ENCODE results near the gene CDK11A.

Gene CDK11A

GRCh38 chr1:1683104-1683905, 40.9 kb downstream of the CDK11A start:
- Histone ChIP-seq H3K9me3 (ENCODE audit: insufficient read depth, low read depth, low read length) (no peaks in the 10 kb centered on the region), H3K79me2 (ENCODE audit: control insufficient read depth, insufficient read depth, low read length, poor library complexity) (peaks cover 5% of the 10 kb centered on the region), H3K36me3 (ENCODE audit: control insufficient read depth in 1 of 2, insufficient read depth in 2 of 2, low read length in 2 of 2) (peaks cover 6 to 10% of the 10 kb centered on the region in 2 experiments), H3K18ac (ENCODE audit: low read length) (no peak overlapping the region), H3K14ac (ENCODE audit: low read length) (no peak overlapping the region), H3K4ac (ENCODE audit: low read depth, low read length) (peak overlapping the region; percentile 58), H3K4me3 (ENCODE audit: low read depth, low read length) (no peak overlapping the region), H4K8ac (ENCODE audit: low read depth, low read length) (no peak overlapping the region), H3K27me3 (ENCODE audit: insufficient read depth, low read length) (no peaks in the 10 kb centered on the region), H4K91ac (ENCODE audit: low read depth, low read length) (no peak overlapping the region), H3K4me2 (ENCODE audit: low read length) (no peak overlapping the region), H3K79me1 (ENCODE audit: low read length) (no peaks in the 10 kb centered on the region), H2BK120ac (ENCODE audit: insufficient read depth, low read length, poor library complexity) (no peak overlapping the region), H4K12ac (ENCODE audit: low read depth, low read length) (no peak overlapping the region), H3K9ac (ENCODE audit: low read length) (no peak overlapping the region), H3K27ac (ENCODE audit: low read depth, low read length) (no peak overlapping the region), H2AK5ac (ENCODE audit: low read length) (no peak overlapping the region), H3K23ac (ENCODE audit: low read length) (no peak overlapping the region), H3K4me1 (ENCODE audit: control insufficient read depth in 1 of 2, insufficient read depth in 2 of 2, low read length in 2 of 2) (no peaks in the 10 kb centered on the region), H2BK12ac (ENCODE audit: low read length) (no peak overlapping the region), H2BK5ac (ENCODE audit: low read depth, low read length, poor library complexity) (no peak overlapping the region), H2AFZ (ENCODE audit: insufficient read depth, low read length, poor library complexity) (no peak overlapping the region)
- no CpG with 5 or more reads among the region's 26 CpGs for WGBS (ENCODE audit: extremely low coverage, insufficient coverage, insufficient read length)
- DNase-seq, result no peak

DNA sequence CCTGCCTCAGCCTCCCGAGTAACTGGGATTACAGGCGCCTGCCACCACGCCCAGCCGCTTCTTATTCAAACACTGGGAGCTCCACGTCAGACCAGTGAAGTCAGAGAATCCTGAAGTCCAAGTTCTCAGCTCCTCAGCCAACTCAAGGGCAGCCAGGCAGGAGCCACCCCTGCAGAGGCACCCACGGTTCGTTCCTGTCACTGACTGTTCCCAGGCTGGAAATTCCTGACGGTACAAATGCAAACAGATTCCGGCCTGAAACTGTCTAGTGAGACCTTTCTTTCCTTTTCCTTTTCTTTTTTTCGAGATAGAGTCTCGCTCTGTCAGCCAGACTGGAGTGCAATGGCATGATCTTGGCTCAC, 43.3 kb downstream of the CDK11A start:
- Histone ChIP-seq H3K27ac (ENCODE audit: low read depth, low read length) (no peak overlapping the region), H2AK5ac (ENCODE audit: low read length) (no peak overlapping the region), H3K14ac (ENCODE audit: low read length) (no peak overlapping the region), H3K9ac (ENCODE audit: low read length) (no peak overlapping the region), H2BK5ac (ENCODE audit: low read depth, low read length, poor library complexity) (no peak overlapping the region), H3K4me1 (ENCODE audit: control insufficient read depth in 1 of 2, insufficient read depth in 2 of 2, low read length in 2 of 2) (no peaks in the 10 kb centered on the region), H3K23ac (ENCODE audit: low read length) (no peak overlapping the region), H4K91ac (ENCODE audit: low read depth, low read length) (no peak overlapping the region), H3K36me3 (ENCODE audit: control insufficient read depth in 1 of 2, insufficient read depth in 2 of 2, low read length in 2 of 2) (peaks cover 6% of the 10 kb centered on the region in 2 experiments), H3K18ac (ENCODE audit: low read length) (no peak overlapping the region), H3K4me3 (ENCODE audit: low read depth, low read length) (no peak overlapping the region), H4K8ac (ENCODE audit: low read depth, low read length) (no peak overlapping the region), H3K4ac (ENCODE audit: low read depth, low read length) (no peak overlapping the region), H3K9me3 (ENCODE audit: insufficient read depth, low read depth, low read length) (no peaks in the 10 kb centered on the region), H2AFZ (ENCODE audit: insufficient read depth, low read length, poor library complexity) (no peak overlapping the region), H3K79me1 (ENCODE audit: low read length) (no peaks in the 10 kb centered on the region), H2BK12ac (ENCODE audit: low read length) (no peak overlapping the region), H3K4me2 (ENCODE audit: low read length) (no peak overlapping the region), H3K79me2 (ENCODE audit: control insufficient read depth, insufficient read depth, low read length, poor library complexity) (peaks cover 2% of the 10 kb centered on the region), H4K12ac (ENCODE audit: low read depth, low read length) (no peak overlapping the region), H2BK120ac (ENCODE audit: insufficient read depth, low read length, poor library complexity) (no peak overlapping the region), H3K27me3 (ENCODE audit: insufficient read depth, low read length) (no peaks in the 10 kb centered on the region)
- no peak for DNase-seq
- WGBS (ENCODE audit: extremely low coverage, insufficient coverage, insufficient read length), result no CpG with 5 or more reads among the region's 11 CpGs

DNA sequence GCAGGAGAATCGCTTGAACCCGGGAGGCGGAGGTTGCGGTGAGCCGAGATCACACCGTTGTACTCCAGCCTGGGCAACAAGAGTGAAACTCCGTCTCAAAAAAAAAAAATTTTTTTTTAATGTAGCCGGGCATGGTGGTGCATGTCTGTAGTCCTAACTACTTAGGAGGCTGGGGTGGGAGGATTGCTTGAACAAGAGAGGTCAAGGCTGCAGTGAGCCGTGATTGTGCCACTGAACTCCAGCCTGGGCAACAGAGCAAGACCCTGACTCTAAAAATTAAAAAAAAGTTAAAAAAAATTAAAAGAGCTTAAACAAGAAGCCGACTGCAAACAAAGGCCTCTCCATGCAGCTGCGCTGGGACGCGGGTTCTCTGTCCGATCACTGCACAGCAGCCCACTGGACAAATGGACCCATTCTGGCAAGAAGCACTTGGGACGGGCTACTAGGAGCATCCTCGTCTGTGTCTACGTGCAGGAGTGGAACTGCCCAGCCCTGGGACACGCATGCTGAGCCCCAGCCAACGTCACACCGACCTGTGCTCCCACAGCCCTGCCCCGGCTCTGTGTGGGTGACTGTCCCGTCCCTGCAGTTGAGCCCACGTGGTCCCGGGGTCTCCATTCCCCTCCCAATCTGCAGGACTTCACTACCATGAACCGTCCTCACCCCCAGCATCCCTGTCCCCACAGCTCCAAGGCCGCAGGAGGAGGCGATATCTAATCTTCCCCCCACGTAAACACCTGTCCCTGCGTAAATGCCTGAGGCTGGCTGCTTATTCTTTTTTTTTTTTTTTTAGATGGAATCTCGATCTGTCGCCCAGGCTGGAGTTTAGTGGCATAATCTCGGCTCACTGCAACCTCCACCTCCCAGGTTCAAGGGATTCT, 43.9 kb downstream of the CDK11A start:
- Histone ChIP-seq H4K12ac (ENCODE audit: low read depth, low read length) (no peak overlapping the region), H3K23ac (ENCODE audit: low read length) (no peak overlapping the region), H3K79me1 (ENCODE audit: low read length) (no peaks in the 10 kb centered on the region), H3K4me3 (ENCODE audit: low read depth, low read length) (no peak overlapping the region), H2BK12ac (ENCODE audit: low read length) (no peak overlapping the region), H4K8ac (ENCODE audit: low read depth, low read length) (no peak overlapping the region), H2BK120ac (ENCODE audit: insufficient read depth, low read length, poor library complexity) (no peak overlapping the region), H2AFZ (ENCODE audit: insufficient read depth, low read length, poor library complexity) (no peak overlapping the region), H3K4me1 (ENCODE audit: control insufficient read depth in 1 of 2, insufficient read depth in 2 of 2, low read length in 2 of 2) (no peaks in the 10 kb centered on the region), H3K27me3 (ENCODE audit: insufficient read depth, low read length) (no peaks in the 10 kb centered on the region), H3K27ac (ENCODE audit: low read depth, low read length) (no peak overlapping the region), H3K4ac (ENCODE audit: low read depth, low read length) (no peak overlapping the region), H4K91ac (ENCODE audit: low read depth, low read length) (no peak overlapping the region), H2AK5ac (ENCODE audit: low read length) (no peak overlapping the region), H3K36me3 (ENCODE audit: control insufficient read depth in 1 of 2, insufficient read depth in 2 of 2, low read length in 2 of 2) (peaks cover 6% of the 10 kb centered on the region in 2 experiments), H3K79me2 (ENCODE audit: control insufficient read depth, insufficient read depth, low read length, poor library complexity) (peaks cover 2% of the 10 kb centered on the region), H3K9ac (ENCODE audit: low read length) (no peak overlapping the region), H2BK5ac (ENCODE audit: low read depth, low read length, poor library complexity) (no peak overlapping the region), H3K4me2 (ENCODE audit: low read length) (no peak overlapping the region), H3K9me3 (ENCODE audit: insufficient read depth, low read depth, low read length) (no peaks in the 10 kb centered on the region), H3K14ac (ENCODE audit: low read length) (no peak overlapping the region), H3K18ac (ENCODE audit: low read length) (peak overlapping the region; percentile 2)
- WGBS (ENCODE audit: extremely low coverage, insufficient coverage, insufficient read length), result no CpG with 5 or more reads among the region's 32 CpGs
- no peak for DNase-seq

GRCh38 chr1:1678581-1679380, 45.4 kb downstream of the CDK11A start:
- no peaks in the 10 kb centered on the region for H3K79me1 ChIP-seq (ENCODE audit: low read length)
- H3K4me3 ChIP-seq (ENCODE audit: low read depth, low read length), result no peak overlapping the region
- H3K27ac ChIP-seq (ENCODE audit: low read depth, low read length), result no peak overlapping the region
- H3K4me1 ChIP-seq (ENCODE audit: control insufficient read depth in 1 of 2, insufficient read depth in 2 of 2, low read length in 2 of 2), result no peaks in the 10 kb centered on the region
- no peak overlapping the region for H4K8ac ChIP-seq (ENCODE audit: low read depth, low read length)
- H3K18ac ChIP-seq (ENCODE audit: low read length), result no peak overlapping the region
- H4K12ac ChIP-seq (ENCODE audit: low read depth, low read length), result no peak overlapping the region
- DNase-seq, result no peak
- peaks cover 2% of the 10 kb centered on the region for H3K79me2 ChIP-seq (ENCODE audit: control insufficient read depth, insufficient read depth, low read length, poor library complexity)
- no peak overlapping the region for H3K14ac ChIP-seq (ENCODE audit: low read length)
- no peaks in the 10 kb centered on the region for H3K9me3 ChIP-seq (ENCODE audit: insufficient read depth, low read depth, low read length)
- H3K36me3 ChIP-seq (ENCODE audit: control insufficient read depth in 1 of 2, insufficient read depth in 2 of 2, low read length in 2 of 2), result peaks cover 10 to 13% of the 10 kb centered on the region in 2 experiments
- no peak overlapping the region for H3K4me2 ChIP-seq (ENCODE audit: low read length)
- no peak overlapping the region for H3K9ac ChIP-seq (ENCODE audit: low read length)
- no peak overlapping the region for H3K23ac ChIP-seq (ENCODE audit: low read length)
- no peak overlapping the region for H2BK120ac ChIP-seq (ENCODE audit: insufficient read depth, low read length, poor library complexity)
- no peaks in the 10 kb centered on the region for H3K27me3 ChIP-seq (ENCODE audit: insufficient read depth, low read length)
- H2BK12ac ChIP-seq (ENCODE audit: low read length), result no peak overlapping the region
- no peak overlapping the region for H4K91ac ChIP-seq (ENCODE audit: low read depth, low read length)
- H2AK5ac ChIP-seq (ENCODE audit: low read length), result no peak overlapping the region
- H2AFZ ChIP-seq (ENCODE audit: insufficient read depth, low read length, poor library complexity), result no peak overlapping the region
- H3K4ac ChIP-seq (ENCODE audit: low read depth, low read length), result peak overlapping the region; percentile 13
- WGBS (ENCODE audit: extremely low coverage, insufficient coverage, insufficient read length), result no CpG with 5 or more reads among the region's 24 CpGs
- H2BK5ac ChIP-seq (ENCODE audit: low read depth, low read length, poor library complexity), result no peak overlapping the region
